ENCODE results near the gene ARL15.
"Not testable (repeated sequence)": the region's sequence is repeated elsewhere in the genome, so short reads cannot be mapped to it uniquely, and the experiment has no call there.

The ARL15 gene

DNA sequence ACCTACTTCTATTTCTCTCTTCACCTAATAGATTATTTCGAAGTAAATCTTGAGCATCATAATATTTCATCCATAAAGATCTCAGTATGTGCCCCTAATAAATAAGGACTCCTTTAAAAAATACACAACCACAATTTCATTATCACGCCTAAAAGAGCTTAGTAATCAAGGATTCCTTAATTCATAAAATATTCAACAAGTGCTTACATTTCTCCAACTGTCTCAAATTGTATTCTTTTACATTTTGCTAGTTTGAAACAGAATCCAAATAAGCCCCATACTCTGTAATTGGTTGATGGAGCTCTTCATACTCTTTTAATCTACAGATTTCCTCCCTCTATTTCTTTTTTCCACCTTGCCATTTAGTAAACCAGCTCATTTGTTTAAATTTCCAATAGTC is 432.4 kb downstream of the ARL15 start:
- no peak for DNase-seq

DNA sequence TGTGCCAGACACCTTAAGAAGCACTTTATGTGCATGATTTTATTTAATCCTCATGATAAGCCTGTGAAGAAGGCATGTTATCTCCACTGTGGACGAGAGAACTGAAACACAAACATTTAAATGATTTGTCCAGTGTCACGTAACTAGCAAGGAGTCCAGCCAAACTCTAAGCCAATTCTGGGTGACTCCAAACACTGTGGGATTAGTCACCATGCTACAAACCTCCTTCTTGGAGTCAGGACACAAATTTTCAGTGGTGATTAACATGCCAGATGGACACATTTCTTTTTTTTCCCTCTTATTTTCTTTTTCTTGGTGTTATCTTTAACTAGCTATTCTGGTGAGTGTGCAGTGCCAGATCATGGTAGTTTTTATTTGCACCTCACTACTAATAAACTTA is 433.1 kb downstream of the ARL15 start:
- DNase-seq: no peak

DNA sequence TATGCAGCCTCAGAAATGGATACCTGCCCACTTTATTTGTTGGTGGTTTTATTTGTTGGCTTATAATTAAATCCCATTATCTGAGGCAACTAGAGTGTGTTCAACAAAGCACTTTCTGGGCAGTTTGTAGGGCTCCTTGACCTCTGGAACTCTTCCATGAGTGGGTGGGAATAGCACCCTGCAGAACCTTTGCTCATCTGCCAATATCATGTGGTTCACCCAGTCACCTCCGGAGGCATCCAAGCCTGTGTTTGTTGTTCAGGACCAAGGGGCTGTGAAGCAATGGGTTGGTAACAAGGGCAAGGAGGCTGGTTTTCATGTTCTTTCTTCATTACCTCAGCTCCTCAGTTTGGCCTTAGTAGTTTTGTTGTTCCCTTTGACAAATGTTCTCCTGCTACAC is 436.0 kb downstream of the ARL15 start:
- no peak for DNase-seq

DNA sequence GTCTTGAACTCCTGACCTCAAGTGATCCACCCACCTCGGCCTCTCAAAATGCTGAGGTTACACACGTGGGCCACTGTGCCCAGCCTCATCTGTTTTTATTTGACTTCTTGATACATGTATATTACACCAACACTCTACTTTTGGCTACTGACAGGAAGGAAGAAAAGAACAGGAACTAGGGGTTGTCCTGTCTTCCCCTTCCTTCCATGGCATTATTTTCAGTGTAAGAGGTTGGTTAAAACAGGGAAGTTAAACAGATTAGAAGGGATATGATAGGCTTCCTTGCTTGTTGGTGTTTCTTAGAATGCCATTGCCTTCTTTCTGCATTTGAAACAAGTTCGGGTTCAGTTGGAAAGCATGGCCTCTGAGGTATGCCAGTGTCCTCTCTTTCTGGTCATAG is 437.1 kb downstream of the ARL15 start:
- DNase-seq: no peak

DNA sequence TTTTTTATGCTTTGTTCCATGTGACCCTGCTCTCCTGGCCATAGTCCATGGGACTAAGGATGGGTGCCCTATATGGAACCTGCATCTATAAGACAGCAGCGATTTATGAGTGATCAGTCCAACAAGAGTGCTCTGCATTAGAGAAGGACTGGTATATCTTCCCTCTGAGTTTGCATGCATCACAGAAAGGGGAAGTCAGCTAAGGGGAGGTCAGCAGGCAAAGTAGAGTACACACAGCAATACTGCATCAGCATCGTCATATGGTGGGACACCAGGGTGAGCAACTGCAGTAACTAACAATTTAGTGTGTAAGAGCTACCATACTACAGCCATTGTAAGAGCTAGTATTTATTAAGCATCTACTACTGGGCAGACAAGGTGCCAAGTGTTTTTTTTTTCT is 438.6 kb downstream of the ARL15 start:
- DNase-seq: no peak

DNA sequence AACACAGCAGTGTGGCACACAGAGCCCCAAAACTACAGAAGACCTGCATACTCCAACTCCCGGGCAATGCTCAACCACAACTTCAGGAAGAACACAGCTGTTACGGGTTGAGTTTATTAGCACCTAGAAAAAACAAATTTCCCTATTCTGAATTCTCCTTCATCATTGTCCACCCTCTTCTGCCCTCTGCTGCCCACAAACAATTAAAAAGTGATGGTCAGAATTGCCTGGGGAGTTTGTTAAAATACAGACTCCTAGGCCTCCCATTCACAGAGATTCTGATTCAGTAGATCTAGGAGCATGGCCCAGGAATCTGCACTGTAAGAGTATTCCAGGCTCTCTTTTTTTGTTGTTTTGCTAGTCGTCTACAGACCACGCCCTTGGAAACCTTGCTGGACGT is 439.3 kb downstream of the ARL15 start:
- no peak for DNase-seq

DNA sequence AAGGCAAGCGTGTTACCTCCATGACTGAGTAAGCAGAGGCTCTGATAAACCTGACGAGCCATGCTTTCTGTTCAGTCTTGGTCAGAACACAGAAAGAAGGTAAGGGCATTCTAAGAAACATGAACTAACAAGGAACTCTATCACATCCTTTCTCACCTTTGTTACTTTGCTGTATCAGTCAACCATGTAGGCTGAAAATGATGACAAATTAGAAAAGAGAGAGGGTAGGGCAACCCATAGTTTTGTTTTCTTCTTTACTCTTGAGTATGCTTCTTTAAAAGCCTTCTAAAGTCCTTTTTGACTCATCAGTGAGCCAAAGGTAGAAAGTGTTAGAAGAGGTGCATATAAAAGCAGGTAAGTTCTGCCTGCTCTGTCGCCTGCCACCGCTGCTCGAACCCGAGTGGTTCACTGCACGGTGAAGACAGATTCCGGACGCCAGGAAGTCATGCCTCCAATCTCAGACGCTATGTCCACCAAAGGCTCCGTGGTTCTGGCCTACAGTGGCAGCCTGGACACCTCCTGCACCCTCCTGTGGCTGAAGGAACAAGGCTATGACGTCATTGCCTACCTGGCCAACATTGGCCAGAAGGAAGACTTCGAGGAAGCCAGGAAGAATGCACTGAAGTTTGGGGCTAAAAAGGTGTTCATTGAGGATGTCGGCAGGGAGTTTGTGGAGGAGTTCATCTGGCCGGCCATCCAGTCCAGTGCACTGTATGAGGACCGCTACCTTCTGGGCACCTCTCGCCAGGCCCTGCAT is 451.5 kb downstream of the ARL15 start:
- DNase-seq: no peak

DNA sequence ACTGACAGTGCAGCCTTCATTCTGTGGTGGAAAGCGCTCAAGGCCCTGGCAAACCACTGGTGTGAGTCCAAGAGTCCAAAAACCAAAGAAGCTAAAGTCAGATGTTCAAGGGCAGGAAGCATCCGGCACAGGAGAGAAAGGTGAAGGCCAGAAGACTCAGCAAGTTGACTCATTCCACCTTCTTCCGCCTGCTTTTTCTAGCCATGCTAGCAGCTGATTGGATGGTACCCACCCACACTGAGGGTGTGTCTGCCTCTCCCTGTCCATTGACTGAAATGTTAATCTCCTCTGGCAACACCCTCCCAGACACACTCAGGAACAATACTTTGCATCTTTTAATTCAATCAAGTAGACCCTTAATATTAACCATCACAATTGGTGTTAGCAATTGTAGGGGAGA is 453.9 kb downstream of the ARL15 start:
- DNase-seq: no peak

DNA sequence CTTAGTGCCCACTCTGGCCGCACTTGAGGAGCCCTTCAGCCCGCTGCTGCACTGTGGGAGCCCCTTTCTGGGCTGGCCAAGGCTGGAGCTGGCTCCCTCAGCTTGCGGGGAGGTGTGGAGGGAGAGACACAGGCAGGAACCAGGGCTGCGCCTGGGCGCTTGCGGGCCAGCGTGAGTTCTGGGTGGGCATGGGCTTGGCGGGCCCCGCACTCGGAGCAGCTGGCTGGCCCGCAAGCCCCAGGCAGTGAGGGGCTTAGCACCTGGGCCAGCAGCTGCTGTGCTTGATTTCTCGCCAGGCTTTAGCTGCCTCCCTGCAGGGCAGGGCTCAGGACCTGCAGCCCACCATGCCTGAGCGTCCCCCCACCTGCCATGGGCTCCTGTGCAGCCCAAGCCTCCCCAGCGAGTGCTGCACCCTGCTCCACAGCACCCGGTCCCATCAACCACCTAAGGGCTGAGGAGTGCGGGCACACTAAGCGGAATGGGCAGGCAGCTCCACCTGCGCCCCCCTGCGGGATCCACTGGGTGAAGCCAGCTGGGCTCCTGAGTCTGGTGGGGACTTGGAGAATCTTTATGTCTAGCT is 473.4 kb downstream of the ARL15 start:
- not testable (repeated sequence) for DNase-seq

DNA sequence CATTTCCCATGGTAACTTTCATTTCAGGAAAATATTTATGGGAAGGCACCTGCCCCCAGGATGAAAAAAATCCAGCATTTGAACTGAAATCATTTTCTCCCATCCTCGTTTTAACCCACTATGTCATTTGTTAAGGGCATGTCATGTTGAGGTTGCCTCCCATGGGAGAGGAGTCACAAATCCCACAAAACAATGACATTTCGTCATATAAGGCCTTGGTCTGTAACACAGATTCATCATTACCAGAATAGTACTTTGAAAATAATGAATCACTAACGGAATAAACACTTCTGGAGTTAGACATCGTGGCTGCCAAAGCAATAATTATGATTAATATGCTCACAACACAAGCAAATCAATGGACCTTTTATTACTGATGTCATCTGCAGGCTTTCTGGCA is 475.9 kb downstream of the ARL15 start:
- no peak for DNase-seq

Data from activated CD8-positive, alpha-beta memory T cell treated with anti-CD3 and anti-CD28 coated beads for 24 hours (primary cell).